Heart right ventricle (tissue), 16 donors: ENCODE data around the gene TMEM88. TPM values are rescaled to one million over a fixed set of nuclear protein-coding genes. Genes with fewer than 3 reads are reported as not detected.
A peak's percentile ranks its signal among the peaks of the same experiment; 100 is the strongest.

Source experiments
- ATAC-seq, 8 donors: fragments of 200-7000 bp; cut with Tn5 transposase; one replicate each; pipeline ENCODE4 v1.9.1; 2020; ENCODE audit warnings: mild to moderate bottlenecking in 8 of 8, moderate library complexity in 8 of 8, moderate number of reproducible peaks in 1 of 8
- DNase-seq, 2 donors: peaks; one replicate each; pipeline ENCODE4 v3.0.0-alpha.2; 2020
- H3K27ac ChIP-seq, 10 donors: fragments of 200-600 bp; sonication (generic) in 2 of 10; one replicate each; pipeline versions ENCODE4 v1.5.0 to v1.8.0; 2020 to 2022; ENCODE audit warnings: mild to moderate bottlenecking in 3 of 10
- H3K27me3 ChIP-seq, 7 donors: fragments of 200-600 bp; one replicate each; pipeline ENCODE4 v1.8.0; 2021 to 2022; ENCODE audit warnings: mild to moderate bottlenecking in 2 of 7
- H3K36me3 ChIP-seq, 9 donors: fragments of 200-600 bp; sonication (generic) in 1 of 9; one replicate each; pipeline versions ENCODE4 v1.5.0 to v1.8.0; 2020 to 2022; ENCODE audit warnings: mild to moderate bottlenecking in 2 of 9
- H3K4me1 ChIP-seq, 9 donors: fragments of 200-600 bp; sonication (generic) in 1 of 9; one replicate each; pipeline versions ENCODE4 v1.5.0 to v1.8.0; 2020 to 2022; ENCODE audit warnings: mild to moderate bottlenecking in 4 of 9
- H3K4me3 ChIP-seq, 10 donors: fragments of 200-600 bp; sonication (generic) in 2 of 10; one replicate each; pipeline versions ENCODE4 v1.5.0 to v1.8.0; 2020 to 2022; ENCODE audit warnings: mild to moderate bottlenecking in 7 of 10, moderate library complexity in 2 of 10
- H3K9me3 ChIP-seq, 11 donors: fragments of 200-600 bp in 10 of 11; sonication (generic) in 2 of 11; one replicate each; pipeline versions ENCODE4 v1.5.0 to v1.8.0; 2013 to 2022; ENCODE audit warnings: mild to moderate bottlenecking in 2 of 11, control low read depth in 1 of 11, moderate library complexity in 1 of 11
- CTCF ChIP-seq, 9 donors: fragments of 200-600 bp; sonication (generic) in 2 of 9; IDR thresholded peaks; one replicate each; pipeline versions ENCODE4 v1.5.0 to v1.8.0; 2021 to 2022; ENCODE audit warnings: antibody characterized with exemption in 9 of 9, mild to moderate bottlenecking in 5 of 9, moderate library complexity in 1 of 9
- WGBS, 2 donors: extraction: QIAGEN DNeasy Blood & Tissue Kit; methylation state at CpG; one replicate each; pipeline ENCODE4 v1.1.7; 2013; ENCODE audit warnings: inconsistent platforms in 1 of 2; 5-methylcytosine and 5-hydroxymethylcytosine counted together
- intact Hi-C, 10 donors: fragments of 100-400 bp; cut with DNase I; formaldehyde crosslinking; loops; one replicate each; pipeline versions ENCODE4 v1.11.1 to v1.14.2; 2022
- polyA plus RNA-seq, 2 donors: library from polyadenylated mRNA; stranded (reverse); fragments of 200-250 nt; gene quantifications; one replicate each; pipeline ENCODE4 v1.2.3, GENCODE V29; 2013
- total RNA-seq, 10 donors: library from RNA; stranded (reverse); fragmentation: NEBNext Ultra II Directional in 3 of 10; extraction: Animal tissue kit (Norgen Biotek cat#: 25700) in 3 of 10; gene quantifications; one replicate each; pipeline versions ENCODE4 v1.2.1 to v1.2.4, GENCODE V29; 2021 to 2023
- donor health status: Arrhythmogenic right ventricular cardiomyopathy.
- donor health status: ischemic (EF 13 %, LVEDD 7.1; RV severe dilation, severe dysfunction).
- donor health status: healthy with polysubstance abuse.
- donor health status: DM: no; HTN: yes; CAD: no.
- donor health status: DM: no; HTN: no; CAD: no.
- donor health status: ischemic (EF 25% LVEDD 6.9; RV normal size, moderate dysfunction).
- donor health status: ischemic (EF 25% LVEDD 5.7; RV mildly dilated, moderate dysfunction).
- donor health status: healthy.
- donor health status: DM: yes; HTN: yes; CAD: no.
- donor health status: Ischemic cardiomyopathy.
- donor health status: ischemic (EF 35%, LVEDD 5.7; RV mildly dilated, moderate dysfunction).
- donor health status: nonischemic (EF 11% LVEDD 7.7; RV severe dilation, severe dysfunction).
- donor health status: DM: yes; HTN: yes; CAD: no.
- donor health status: PGD.
- donor health status: ischemic (EF 29% LVEDD 5.4; RV normal size, mild dysfunction).
- donor health status: nonischemic (EF 23%, LVEDD 6.1; RV moderate dilation, normal function).

TMEM88 gene
- total and polyA plus RNA-seq, 12 donors, result 12.3 to 298 (median 24.8) TPM

- no peak for DNase-seq
- no peaks in the 10 kb centered on the region for H3K27me3 ChIP-seq
- no peak for TF ChIP-seq CTCF (IDR thresholded peaks at IDR 0.05)
- peak overlapping the region in 8 of 10 donors; percentile 18 to 78 (median 44) for H3K4me3 ChIP-seq
- no peak for ATAC-seq
- H3K27ac ChIP-seq, result peak overlapping the region in 6 of 10 donors; percentile 3 to 94 (median 74)
- intact Hi-C loops, result no loop called here
- H3K36me3 ChIP-seq, result peaks cover 0 to 31% (median 10%) of the 10 kb centered on the region in 9 donors
- WGBS, 2 donors, result 23 to 45% methylated on average over 3 of the region's 3 CpGs
- H3K9me3 ChIP-seq, result no peaks in the 10 kb centered on the region
- H3K4me1 ChIP-seq, result peaks cover 11 to 77% (median 53%) of the 10 kb centered on the region in 9 donors
Measured at GRCh38 chr17:7883781-7884386, 29.0 kb downstream of the TMEM88 start.

GRCh38 chr17:7884581-7885366 lies 29.9 kb downstream of the TMEM88 start:
- intact Hi-C loops, result loop anchor here in 2 of 10 donors (5.0 kb wide), 2 partner anchors 48 to 52 kb away; partner anchors contain the start of genes CNTROB (in 1 of the 2), KDM6B (in 1 of the 2) and TRAPPC1 (in 1 of the 2)
- 5 to 7% methylated on average over 11 to 78 of the region's 100 CpGs for WGBS, 2 donors
- peaks cover 18 to 83% (median 62%) of the 10 kb centered on the region in 9 donors for H3K4me1 ChIP-seq
- no peak for ATAC-seq
- TF ChIP-seq CTCF (IDR thresholded peaks at IDR 0.05), result no peak
- H3K9me3 ChIP-seq, result no peaks in the 10 kb centered on the region
- DNase-seq, result peak in 1 of 2 donors; percentile 27
- peaks cover 0 to 22% (median 10%) of the 10 kb centered on the region in 9 donors for H3K36me3 ChIP-seq
- H3K27me3 ChIP-seq, result no peaks in the 10 kb centered on the region
- peak overlapping the region; percentile 6 to 98 (median 92) for H3K27ac ChIP-seq
- peak overlapping the region; percentile 40 to 96 (median 78) for H3K4me3 ChIP-seq

- DNase-seq, result peak; percentile 25 to 47
- intact Hi-C loops, result loop anchor here in 3 of 10 donors (2.0 to 5.0 kb wide), 3 partner anchors 29 to 53 kb away; partner anchors contain the start of genes NAA38 (in 2 of the 3), CNTROB (in 1 of the 3), KDM6B (in 1 of the 3) and TRAPPC1 (in 1 of the 3)
- H3K4me1 ChIP-seq, result peaks cover 19 to 83% (median 65%) of the 10 kb centered on the region in 9 donors
Measured at GRCh38 chr17:7885367-7886226, 30.7 kb downstream of the TMEM88 start.

More at GRCh38 chr17:7885367-7886226, 30.7 kb downstream of the TMEM88 start:
- ATAC-seq, result peak in 1 of 8 donors; percentile 0
- H3K9me3 ChIP-seq, result no peaks in the 10 kb centered on the region
- peaks cover 0 to 17% (median 2%) of the 10 kb centered on the region in 9 donors for H3K36me3 ChIP-seq
- H3K4me3 ChIP-seq, result peak overlapping the region; percentile 40 to 96 (median 78)
- WGBS, 2 donors, result 1% methylated on average over 41 to 56 of the region's 64 CpGs
- TF ChIP-seq CTCF (IDR thresholded peaks at IDR 0.05), result peak in 1 of 9 donors; percentile 10
- H3K27ac ChIP-seq, result peak overlapping the region; percentile 6 to 98 (median 92)
- H3K27me3 ChIP-seq, result no peaks in the 10 kb centered on the region
